Raji (cell line): ENCODE results near the gene SLC12A3.

Source experiments
- POLR2A ChIP-seq: IDR thresholded peaks from 2 replicates; pipeline ENCODE4 v1.6.1; 2011; ENCODE audit warnings: low read depth, low read length, control low read depth; ENCODE audit not compliant: insufficient read depth

SLC12A3 gene

DNA sequence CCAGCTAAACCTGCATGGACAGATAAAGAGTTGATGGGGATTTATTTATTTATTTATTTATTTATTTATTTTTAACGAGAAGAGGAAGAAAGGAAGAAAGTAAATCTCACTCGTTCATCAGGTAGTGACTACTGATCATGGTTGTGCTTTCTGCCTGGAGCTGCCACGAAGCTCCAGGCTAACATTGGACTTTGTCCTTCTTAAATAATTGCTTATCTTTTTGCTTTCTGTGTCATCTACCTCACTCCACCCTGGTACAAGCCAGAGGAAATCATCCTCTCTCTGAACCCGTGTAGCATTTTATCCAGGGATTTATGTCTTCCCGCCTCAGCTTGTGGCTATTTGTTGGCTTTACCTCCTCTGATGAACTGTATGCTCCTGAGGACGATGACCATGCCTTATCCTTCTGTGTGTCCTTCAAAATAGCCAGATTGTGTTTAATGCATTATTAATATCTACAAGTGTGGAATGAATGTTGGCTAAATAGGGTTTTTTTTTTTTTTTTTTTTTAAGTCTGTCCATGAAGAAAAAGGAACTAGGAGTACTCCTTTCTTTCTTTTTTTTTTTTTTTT lies 8.0 kb upstream of the SLC12A3 start:
- TF ChIP-seq POLR2A, result no peak

- TF ChIP-seq POLR2A, result no peak
These were observed 6.6 kb upstream of the SLC12A3 start for GRCh38 chr16:56858374-56858773.

GRCh38 chr16:56859636-56860035 lies 5.4 kb upstream of the SLC12A3 start:
- TF ChIP-seq POLR2A, result no peak

- TF ChIP-seq POLR2A, result no peak
These were observed 4.6 kb upstream of the SLC12A3 start for GRCh38 chr16:56860226-56861020.

- TF ChIP-seq POLR2A, result no peak
These were observed 3.9 kb upstream of the SLC12A3 start for GRCh38 chr16:56861092-56861610.

DNA sequence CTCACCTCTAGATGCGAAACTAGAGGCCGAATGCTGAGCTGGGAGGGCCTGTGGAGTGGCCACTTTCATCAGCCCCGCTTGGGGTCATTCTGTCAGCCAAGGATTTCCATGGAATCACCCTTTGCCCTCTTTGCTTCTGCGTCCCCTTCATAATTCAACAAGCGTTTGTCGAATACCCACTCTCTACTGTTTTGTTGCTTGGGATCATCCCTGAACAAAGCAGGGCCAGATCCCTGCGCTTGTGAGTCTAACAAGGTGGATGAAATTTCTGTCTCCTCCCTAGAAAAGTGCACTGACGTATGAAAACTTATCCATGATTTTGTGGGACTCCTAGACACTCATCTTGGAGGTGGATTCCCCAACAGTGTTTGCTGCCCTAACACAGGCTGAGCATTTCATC lies 3.3 kb upstream of the SLC12A3 start:
- TF ChIP-seq POLR2A, result no peak

DNA sequence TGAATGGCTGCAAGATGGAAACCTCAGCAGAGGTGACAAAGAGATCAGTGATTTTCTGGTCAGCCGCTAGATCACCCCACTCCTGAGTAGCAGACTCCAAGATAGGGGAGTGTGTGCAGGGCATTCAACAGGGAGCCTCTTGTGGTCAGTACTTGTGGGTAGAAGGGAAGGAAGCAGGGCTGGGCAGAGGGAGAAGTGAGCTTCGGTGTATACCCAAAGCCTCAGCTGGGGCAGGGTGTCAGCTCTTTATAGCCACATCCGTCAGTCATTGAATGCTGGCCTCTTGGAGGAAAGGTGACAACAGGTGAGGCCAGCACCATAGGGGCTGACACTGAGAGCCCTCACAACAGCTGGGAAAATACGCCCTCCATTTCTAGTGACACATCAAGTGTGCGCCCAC lies 2.2 kb upstream of the SLC12A3 start:
- TF ChIP-seq POLR2A, result no peak

DNA sequence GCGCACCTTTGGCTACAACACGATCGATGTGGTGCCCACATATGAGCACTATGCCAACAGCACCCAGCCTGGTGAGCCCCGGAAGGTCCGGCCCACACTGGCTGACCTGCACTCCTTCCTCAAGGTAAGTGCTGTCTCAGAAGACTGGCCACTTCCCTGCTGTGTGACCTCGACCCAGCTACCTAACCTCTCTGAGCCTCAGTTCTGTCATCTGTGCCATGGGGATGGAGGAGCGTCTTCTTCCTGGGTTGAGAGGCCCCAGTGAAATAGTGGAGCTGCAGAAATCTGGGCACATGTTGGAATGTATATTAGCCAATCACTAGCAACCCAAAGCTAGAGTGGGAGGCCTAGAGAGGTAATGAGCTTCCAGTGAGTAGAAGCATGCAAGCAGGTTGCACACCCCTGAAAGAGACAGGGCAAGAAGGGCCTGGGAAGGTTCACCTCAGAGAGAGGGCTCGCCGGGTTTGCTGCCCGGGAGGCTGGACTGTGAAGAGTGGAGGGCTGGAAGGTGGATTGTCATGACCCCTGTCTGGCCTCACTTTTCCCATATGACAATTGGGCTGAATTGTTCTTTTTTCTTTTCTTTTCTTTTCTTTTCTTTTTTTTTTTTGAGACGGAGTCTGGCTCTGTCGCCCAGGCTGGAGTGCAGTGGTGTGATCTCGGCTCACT lies 521 bp downstream of the SLC12A3 start:
- TF ChIP-seq POLR2A, result no peak

DNA sequence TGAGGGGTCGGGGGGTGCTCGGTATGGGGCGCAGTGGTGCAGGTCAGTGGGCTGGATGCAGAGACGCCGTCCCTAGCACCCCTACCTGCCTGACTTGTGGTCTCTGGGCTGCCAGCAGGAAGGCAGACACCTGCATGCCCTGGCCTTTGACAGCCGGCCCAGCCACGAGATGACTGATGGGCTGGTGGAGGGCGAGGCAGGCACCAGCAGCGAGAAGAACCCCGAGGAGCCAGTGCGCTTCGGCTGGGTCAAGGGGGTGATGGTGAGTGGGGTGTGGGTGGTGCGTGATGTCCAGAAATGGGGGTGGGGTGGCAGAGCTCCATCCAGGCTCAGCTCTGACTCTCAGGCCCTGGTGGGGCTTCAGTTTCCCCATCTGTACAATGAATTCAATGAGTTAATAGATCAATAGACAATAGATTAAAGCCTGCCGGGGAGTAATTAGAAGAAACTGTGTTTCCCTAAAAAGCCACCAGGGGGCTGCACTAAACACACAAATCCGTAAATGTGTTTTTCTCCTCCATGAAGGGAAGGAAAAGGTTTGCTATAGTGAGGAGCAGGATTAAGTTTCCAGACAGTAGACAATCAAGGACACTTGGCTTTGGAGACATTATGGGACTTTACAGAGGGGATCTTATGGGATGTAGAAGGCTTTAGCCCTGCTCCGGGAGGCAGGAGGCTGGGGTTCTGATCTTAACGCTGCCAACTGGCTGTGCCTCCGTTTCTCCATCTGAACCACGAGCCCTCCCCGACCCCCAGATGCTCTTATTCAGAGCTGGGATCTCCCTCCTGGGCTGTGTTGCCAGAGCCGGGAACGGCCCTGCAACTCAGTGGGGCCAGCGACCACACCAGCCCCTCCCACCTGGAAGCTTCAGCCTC lies 2.2 kb downstream of the SLC12A3 start:
- no peak for TF ChIP-seq POLR2A

- no peak for TF ChIP-seq POLR2A
These were observed 3.2 kb downstream of the SLC12A3 start for GRCh38 chr16:56868175-56868574.

DNA sequence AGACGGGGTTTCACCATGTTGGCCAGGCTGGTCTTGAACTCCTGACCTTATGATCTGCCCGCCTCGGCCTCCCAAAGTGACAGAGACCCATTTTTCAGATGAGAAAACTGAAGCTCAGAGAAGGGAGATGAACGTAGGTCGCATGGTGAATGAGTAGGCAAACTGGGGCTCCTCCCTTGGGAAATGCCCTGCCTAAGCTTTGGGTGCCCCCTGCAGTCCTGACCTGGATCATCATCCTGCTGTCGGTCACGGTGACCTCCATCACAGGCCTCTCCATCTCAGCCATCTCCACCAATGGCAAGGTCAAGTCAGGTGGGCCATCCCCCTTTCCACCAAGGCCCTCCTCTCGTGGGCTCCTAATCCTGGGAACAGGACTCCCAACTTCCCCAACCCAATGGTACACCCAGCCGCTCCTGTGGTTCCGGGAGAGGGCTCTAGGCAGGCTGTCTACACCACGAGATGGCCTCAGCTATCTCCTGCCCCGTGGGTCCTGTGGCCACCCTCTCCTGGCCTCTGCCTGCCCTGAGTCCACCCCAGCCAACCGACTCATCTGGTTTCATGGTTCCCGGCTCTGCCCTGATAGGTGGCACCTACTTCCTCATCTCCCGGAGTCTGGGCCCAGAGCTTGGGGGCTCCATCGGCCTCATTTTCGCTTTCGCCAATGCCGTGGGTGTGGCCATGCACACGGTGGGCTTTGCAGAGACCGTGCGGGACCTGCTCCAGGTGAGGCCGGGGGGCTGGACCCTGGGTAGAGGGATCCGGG lies 4.7 kb downstream of the SLC12A3 start:
- no peak for TF ChIP-seq POLR2A

GRCh38 chr16:56870276-56870888 lies 5.4 kb downstream of the SLC12A3 start:
- TF ChIP-seq POLR2A, result no peak

GRCh38 chr16:56871172-56871593 lies 6.2 kb downstream of the SLC12A3 start:
- TF ChIP-seq POLR2A, result no peak

DNA sequence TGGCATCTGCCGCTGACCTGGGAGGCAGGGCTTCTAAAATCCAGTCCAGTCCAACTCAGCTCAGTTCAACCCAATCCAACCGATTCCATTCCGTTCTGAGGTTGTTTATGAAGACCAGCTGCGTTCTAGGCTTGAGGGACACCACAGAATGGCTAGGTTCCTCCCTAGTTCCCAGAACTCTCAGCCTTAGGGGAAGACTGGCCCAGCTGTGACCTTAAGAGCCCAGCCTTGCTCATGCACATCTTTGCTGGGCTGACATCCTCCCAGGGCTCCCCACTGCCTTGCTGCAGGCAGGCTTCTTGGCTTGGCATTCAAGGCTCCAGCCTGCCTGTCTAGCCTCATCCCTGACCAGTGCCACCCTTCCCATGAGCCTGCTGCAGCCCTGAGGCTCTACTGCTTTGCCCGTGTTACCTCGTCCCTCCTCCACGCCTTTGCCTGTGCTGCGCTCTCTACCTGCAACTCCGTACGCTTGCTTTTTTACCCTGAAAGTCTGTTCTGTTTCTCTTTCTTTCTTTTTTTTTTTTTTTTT lies 7.9 kb downstream of the SLC12A3 start:
- no peak for TF ChIP-seq POLR2A
